AG10803 (cell line): ENCODE data around the gene UBXN2A.
A peak's percentile ranks its signal among the peaks of the same experiment; 100 is the strongest.

Experiments
- DNase-seq: peaks from one replicate; pipeline ENCODE4 v3.0.0; 2010; ENCODE audit warnings: low read depth
- H3K4me3 ChIP-seq: 2 replicates; pipeline ENCODE4 v1.5.1; 2011; ENCODE audit warnings: mild to moderate bottlenecking, low read length, control low read depth
- TF ChIP-seq, protein P1 (sequence below): conservative IDR thresholded peaks from 2 replicates; pipeline ENCODE4 v1.5.1; 2011; ENCODE audit warnings: mild to moderate bottlenecking, low read length, control low read depth, inconsistent platforms

Gene UBXN2A

DNA sequence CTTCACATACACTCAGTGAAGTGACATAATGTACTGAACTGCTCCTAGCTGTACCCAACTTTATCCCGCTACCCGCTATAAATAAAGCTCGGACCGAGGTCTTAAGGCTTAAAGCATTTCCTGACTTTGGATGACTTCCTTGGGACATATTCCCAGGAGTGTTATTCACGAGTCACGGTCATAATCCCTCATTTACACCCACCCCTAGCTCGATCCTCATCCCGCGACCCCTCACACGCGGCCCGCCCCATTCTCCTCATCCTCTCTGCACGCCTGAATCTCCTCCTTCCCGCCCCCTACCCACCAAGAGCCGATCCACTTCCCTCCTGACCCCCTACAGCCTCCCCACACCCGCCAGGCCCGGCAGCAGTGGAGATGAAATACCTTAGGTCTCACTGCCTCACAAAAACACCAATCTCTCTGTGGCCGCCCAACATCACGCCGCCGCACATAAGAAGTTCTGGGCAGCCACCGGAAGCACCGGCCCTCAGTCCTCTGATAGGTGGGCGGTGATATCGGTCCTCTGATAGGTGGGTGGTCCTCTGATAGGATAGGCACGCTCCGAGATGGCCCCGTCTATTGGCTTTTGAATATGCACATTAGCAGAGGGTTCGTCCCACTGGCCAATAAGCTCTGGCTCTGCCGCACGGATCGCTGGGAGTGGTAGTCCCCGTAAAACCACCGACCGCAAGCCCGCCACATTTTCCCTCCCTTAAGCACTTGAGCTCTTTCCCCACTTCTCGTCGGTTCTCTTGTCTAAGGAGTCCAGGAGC lies 106.9 kb downstream of the UBXN2A start, which contains the start of gene WDCP:
Gene WDCP, minus strand, starts transcription at position 462 of the 773 bp plus-strand sequence. CDS start 7,897 bp downstream, outside the sequence.
- TF ChIP-seq, protein P1, sequence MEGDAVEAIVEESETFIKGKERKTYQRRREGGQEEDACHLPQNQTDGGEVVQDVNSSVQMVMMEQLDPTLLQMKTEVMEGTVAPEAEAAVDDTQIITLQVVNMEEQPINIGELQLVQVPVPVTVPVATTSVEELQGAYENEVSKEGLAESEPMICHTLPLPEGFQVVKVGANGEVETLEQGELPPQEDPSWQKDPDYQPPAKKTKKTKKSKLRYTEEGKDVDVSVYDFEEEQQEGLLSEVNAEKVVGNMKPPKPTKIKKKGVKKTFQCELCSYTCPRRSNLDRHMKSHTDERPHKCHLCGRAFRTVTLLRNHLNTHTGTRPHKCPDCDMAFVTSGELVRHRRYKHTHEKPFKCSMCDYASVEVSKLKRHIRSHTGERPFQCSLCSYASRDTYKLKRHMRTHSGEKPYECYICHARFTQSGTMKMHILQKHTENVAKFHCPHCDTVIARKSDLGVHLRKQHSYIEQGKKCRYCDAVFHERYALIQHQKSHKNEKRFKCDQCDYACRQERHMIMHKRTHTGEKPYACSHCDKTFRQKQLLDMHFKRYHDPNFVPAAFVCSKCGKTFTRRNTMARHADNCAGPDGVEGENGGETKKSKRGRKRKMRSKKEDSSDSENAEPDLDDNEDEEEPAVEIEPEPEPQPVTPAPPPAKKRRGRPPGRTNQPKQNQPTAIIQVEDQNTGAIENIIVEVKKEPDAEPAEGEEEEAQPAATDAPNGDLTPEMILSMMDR: no peak
- DNase-seq: peak; percentile 98
- peak within 1 kb of the TSS; percentile 82 for H3K4me3 ChIP-seq

DNA sequence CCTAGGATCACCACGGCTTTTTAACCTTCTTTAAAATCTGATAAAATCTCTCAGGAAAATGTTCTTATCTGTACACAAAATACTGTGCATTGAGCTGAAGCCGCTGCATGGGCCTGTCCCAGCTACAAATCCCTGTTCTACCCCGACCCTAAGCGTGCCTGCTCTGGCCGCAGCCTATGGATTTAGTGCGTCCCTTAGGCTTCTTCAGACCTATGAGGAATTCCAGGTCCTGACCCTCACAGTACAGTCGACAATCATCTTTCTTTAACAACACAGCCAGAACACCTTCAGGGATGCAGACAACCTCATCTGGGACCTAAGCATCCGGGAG lies 107.4 kb downstream of the UBXN2A start:
- H3K4me3 ChIP-seq: 0 out of 2 replicates have a peak overlapping the region, but pooled peaks have one; percentile 1
- TF ChIP-seq, protein P1: no peak
- DNase-seq: no peak

DNA sequence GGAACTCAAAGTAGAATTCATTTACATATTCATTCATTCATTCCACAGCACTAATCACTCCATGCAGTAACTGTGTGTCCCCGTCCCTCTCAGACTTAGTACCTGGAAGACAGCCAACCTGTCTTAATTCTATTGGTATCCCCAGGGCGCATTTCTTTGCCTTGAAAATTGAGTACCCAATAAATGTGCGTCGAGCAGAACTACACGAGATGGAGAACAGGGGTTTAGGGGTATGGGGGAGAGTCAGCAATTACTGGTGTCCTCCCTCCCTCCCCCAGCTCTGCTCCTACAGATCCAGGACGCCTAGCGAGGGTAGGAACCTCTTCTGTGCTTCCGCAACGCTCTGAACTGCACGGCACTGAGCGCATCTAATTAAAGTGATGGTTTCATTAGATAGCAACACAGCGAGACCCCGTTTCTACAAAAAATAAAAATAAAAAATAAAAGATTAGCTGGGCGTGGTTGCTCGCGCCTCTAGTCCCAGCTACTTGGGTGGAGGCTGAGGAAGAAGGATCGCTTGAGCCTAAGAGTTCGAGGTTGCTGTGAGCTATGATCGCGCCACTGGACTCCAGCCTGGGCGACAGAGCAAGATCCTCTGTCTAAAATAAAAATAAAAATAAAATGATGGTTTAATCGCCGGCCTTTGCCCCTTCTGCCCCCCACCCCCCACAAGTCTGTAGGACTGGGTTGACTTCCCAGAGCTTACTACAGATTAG lies 108.7 kb downstream of the UBXN2A start:
- no peak for DNase-seq
- peak overlapping the region; percentile 64 for H3K4me3 ChIP-seq
- TF ChIP-seq, protein P1: no peak

DNA sequence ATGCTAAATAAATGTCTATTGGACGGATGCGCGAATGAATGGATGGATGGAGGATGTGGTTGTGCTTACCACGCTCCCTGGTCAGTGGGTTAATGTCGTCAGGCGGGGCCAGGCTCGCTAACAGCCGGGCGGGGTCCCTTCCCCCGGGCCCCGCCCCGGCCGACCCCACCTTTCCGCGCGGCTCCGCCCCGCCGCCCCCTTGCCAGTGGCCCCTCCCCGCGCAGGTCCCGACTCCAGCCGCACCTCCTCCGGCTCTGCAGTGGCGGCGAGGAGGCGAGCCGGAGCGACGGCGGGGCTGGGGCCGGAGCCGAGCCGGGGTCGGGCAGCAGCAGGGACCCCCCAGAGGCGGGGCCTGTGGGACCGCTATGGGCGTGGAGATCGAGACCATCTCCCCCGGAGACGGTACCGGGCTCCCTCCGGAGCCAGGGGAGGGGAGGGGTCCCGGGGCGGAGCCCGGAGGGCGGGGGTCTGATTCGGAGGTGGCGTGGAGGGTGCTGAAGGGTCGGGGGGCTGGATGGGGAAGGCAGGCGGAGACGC lies 109.3 kb downstream of the UBXN2A start, which contains the start of gene FKBP1B:
Gene FKBP1B, plus strand, starts transcription at position 257 of the 537 bp plus-strand sequence. Its CDS starts 109 bp downstream, at position 366.
- TF ChIP-seq, protein P1: no peak
- H3K4me3 ChIP-seq: peak within 1 kb of the TSS; percentile 64
- peak; percentile 18 for DNase-seq

DNA sequence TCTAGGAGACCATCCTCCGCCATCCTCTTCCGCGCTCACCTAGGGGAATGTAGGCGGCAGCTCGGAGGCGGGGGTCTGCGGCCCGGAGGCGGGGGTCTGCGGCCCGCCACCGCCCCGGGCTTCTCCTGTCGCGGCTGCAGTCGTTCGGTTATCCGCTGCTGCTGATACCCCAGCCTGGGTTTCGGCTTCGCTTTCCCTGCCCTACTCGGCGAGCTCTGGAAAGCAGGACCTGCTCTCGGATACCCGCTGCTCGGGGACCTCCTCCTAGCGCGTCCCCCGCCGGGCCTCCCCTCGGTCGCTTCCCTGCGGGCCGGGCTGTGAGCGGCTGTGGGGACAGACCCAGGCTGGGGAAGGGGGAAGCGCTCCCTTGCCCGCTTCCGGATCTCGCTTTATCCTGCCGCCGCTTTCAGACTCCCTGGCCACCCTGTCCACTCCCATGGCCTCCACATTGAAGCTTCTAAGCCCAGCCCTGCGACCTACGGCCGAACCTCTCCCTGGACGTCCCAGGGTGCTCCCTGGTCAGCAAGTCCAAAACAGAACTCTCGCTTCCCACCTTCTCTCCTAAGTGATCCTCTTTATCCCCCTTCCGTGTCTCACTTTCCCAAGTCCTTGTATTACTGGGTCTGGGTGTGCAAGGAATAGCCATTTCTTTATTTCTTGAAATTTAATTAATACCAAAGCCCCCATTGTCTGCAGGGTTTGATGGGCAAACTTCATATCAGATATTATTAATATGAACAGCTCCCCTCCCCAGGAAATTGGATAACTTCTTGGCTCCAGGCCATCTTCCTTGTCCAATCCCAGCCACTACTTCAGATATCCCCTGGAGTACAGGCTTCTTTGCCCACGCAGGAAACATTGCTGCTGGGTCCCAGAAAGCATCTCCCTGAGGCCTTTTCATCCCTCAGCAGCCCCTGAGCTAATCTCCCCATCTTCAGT lies 110.0 kb downstream of the UBXN2A start:
- H3K4me3 ChIP-seq: peak overlapping the region; percentile 64
- DNase-seq: peak; percentile 3
- TF ChIP-seq, protein P1: no peak

DNA sequence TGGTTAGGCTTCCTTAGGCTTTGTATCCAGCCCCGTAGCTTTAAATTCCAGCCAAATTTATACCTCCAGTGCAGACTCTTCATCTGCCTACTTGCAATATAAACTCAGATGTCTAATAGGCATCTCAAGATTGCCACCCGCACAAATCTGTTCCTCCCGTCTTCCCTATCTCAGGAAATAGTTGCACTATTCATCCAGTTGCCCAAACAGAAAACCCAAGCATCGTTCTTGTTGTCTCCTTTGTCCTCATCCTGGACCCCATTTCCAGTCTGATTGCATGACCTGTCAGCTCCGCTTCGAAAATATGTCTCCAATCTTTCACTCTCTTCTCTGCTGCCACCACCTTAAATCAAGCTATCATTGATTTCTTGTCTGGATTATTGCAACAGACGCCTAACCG lies 111.6 kb downstream of the UBXN2A start:
- H3K4me3 ChIP-seq: no peak overlapping the region
- no peak for DNase-seq
- TF ChIP-seq, protein P1: no peak
